ENCODE data around the gene SLC4A1AP.

The SLC4A1AP gene

DNA sequence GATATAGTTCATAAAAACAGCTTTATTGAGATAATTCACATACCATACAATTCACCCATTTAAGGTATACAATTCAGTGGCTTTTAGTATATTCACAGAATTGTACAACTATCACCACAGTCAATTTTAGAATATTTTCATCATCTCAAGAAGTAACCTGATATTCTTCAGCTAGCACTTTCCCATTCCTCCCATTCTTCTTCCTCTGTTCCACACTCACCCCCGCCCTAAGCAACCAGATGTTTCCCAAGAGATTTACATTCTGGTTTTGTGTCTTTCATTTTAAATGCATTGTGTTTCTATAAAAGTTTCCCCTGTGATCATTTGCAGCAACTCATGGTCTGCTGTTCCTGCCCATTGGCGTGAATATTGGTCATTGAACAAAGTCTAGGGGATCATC, 29.4 kb upstream of the SLC4A1AP start:
- TF ChIP-seq POLR2AphosphoS5 (IDR thresholded peaks at IDR 0.05; ENCODE audit: low read depth, low read length) (no peak), REST (IDR thresholded peaks at IDR 0.05; ENCODE audit: insufficient read depth in 1 of 2, low read depth in 2 of 2, low read length in 2 of 2) (no peak), SIN3A (IDR thresholded peaks at IDR 0.05; ENCODE audit: borderline replicate concordance, insufficient read depth, low read length) (no peak), FOXP2 (optimal IDR thresholded peaks at IDR 0.05; ENCODE audit: borderline replicate concordance, extremely low read depth, extremely low read length, insufficient read depth) (no peak)

- TF ChIP-seq SIN3A (IDR thresholded peaks at IDR 0.05; ENCODE audit: borderline replicate concordance, insufficient read depth, low read length) = no peak
- no peak for TF ChIP-seq REST (IDR thresholded peaks at IDR 0.05; ENCODE audit: insufficient read depth in 1 of 2, low read depth in 2 of 2, low read length in 2 of 2)
- no peak for TF ChIP-seq POLR2AphosphoS5 (IDR thresholded peaks at IDR 0.05; ENCODE audit: low read depth, low read length)
- TF ChIP-seq TAF1 (IDR thresholded peaks at IDR 0.05; ENCODE audit: borderline replicate concordance, insufficient read depth, low read length) = no peak
- no peak for TF ChIP-seq FOXP2 (optimal IDR thresholded peaks at IDR 0.05; ENCODE audit: borderline replicate concordance, extremely low read depth, extremely low read length, insufficient read depth)
Observed at GRCh38 chr2:27636766-27637165, 26.9 kb upstream of the SLC4A1AP start.

- TF ChIP-seq TAF1 (IDR thresholded peaks at IDR 0.05; ENCODE audit: borderline replicate concordance, insufficient read depth, low read length) (no peak), REST (IDR thresholded peaks at IDR 0.05; ENCODE audit: insufficient read depth in 1 of 2, low read depth in 2 of 2, low read length in 2 of 2) (no peak), SIN3A (IDR thresholded peaks at IDR 0.05; ENCODE audit: borderline replicate concordance, insufficient read depth, low read length) (no peak), POLR2AphosphoS5 (IDR thresholded peaks at IDR 0.05; ENCODE audit: low read depth, low read length) (no peak), FOXP2 (optimal IDR thresholded peaks at IDR 0.05; ENCODE audit: borderline replicate concordance, extremely low read depth, extremely low read length, insufficient read depth) (no peak)
Observed at GRCh38 chr2:27638037-27638637, 25.6 kb upstream of the SLC4A1AP start.

GRCh38 chr2:27638709-27639108, 25.0 kb upstream of the SLC4A1AP start:
- no peak for TF ChIP-seq FOXP2 (optimal IDR thresholded peaks at IDR 0.05; ENCODE audit: borderline replicate concordance, extremely low read depth, extremely low read length, insufficient read depth)
- TF ChIP-seq POLR2AphosphoS5 (IDR thresholded peaks at IDR 0.05; ENCODE audit: low read depth, low read length) = no peak
- TF ChIP-seq REST (IDR thresholded peaks at IDR 0.05; ENCODE audit: insufficient read depth in 1 of 2, low read depth in 2 of 2, low read length in 2 of 2) = no peak
- TF ChIP-seq SIN3A (IDR thresholded peaks at IDR 0.05; ENCODE audit: borderline replicate concordance, insufficient read depth, low read length) = no peak
- no peak for TF ChIP-seq TAF1 (IDR thresholded peaks at IDR 0.05; ENCODE audit: borderline replicate concordance, insufficient read depth, low read length)
